NT2/D1 (cell line): ENCODE measurements around the gene SCART1.
"Not testable (repeated sequence)": the region's sequence is repeated elsewhere in the genome, so short reads cannot be mapped to it uniquely, and the experiment has no call there.

Experiments used
- DNase-seq: peaks from one replicate; pipeline ENCODE4 v3.0.0-alpha.2; 2011; ENCODE audit warnings: low read depth, low spot score
- H3K27me3 ChIP-seq: 2 replicates; pipeline ENCODE4 v1.6.0; 2011; ENCODE audit warnings: mild to moderate bottlenecking; ENCODE audit not compliant: insufficient read length, insufficient read depth
- H3K36me3 ChIP-seq: 2 replicates; pipeline ENCODE4 v1.6.1; 2011; ENCODE audit warnings: mild to moderate bottlenecking, low read length, mixed read lengths; ENCODE audit not compliant: insufficient read depth, insufficient read length
- H3K4me1 ChIP-seq: 2 replicates; pipeline ENCODE4 v1.5.1; 2011; ENCODE audit not compliant: insufficient read depth, insufficient read length
- H3K4me3 ChIP-seq: 2 replicates; pipeline ENCODE4 v1.5.1; 2011; ENCODE audit warnings: low read depth; ENCODE audit not compliant: insufficient read length
- H3K9ac ChIP-seq: 2 replicates; pipeline ENCODE4 v1.6.0; 2011; ENCODE audit warnings: low read depth; ENCODE audit not compliant: insufficient read length
- H3K9me3 ChIP-seq: 2 replicates; pipeline ENCODE4 v1.5.1; 2011; ENCODE audit warnings: mild to moderate bottlenecking, low read length; ENCODE audit not compliant: insufficient read depth
- SUZ12 ChIP-seq: IDR thresholded peaks from 2 replicates; pipeline ENCODE4 v1.6.1; 2011; ENCODE audit not compliant: insufficient read length, insufficient read depth; ENCODE audit errors: extremely low read depth
- YY1 ChIP-seq: IDR thresholded peaks from 2 replicates; pipeline ENCODE4 v1.6.1; 2011; ENCODE audit not compliant: insufficient read length, insufficient read depth
- ZNF274 ChIP-seq: IDR thresholded peaks from 2 replicates; pipeline ENCODE4 v1.6.1; 2011; ENCODE audit warnings: mild to moderate bottlenecking, low read depth, low read length

The SCART1 gene

GRCh38 chr10:133422807-133423771 lies 30.7 kb upstream of the SCART1 start:
- Histone ChIP-seq H3K9ac (no peak overlapping the region), H3K9me3 (peaks cover 1% of the 10 kb centered on the region; the same call in 1 of the 2 replicates), H3K27me3 (peaks cover 10% of the 10 kb centered on the region), H3K4me3 (no peak overlapping the region), H3K4me1 (no peaks in the 10 kb centered on the region), H3K36me3 (peaks cover 29% of the 10 kb centered on the region)
- TF ChIP-seq SUZ12 = no peak
- TF ChIP-seq YY1 = no peak
- no peak for TF ChIP-seq ZNF274
- DNase-seq = no peak

DNA sequence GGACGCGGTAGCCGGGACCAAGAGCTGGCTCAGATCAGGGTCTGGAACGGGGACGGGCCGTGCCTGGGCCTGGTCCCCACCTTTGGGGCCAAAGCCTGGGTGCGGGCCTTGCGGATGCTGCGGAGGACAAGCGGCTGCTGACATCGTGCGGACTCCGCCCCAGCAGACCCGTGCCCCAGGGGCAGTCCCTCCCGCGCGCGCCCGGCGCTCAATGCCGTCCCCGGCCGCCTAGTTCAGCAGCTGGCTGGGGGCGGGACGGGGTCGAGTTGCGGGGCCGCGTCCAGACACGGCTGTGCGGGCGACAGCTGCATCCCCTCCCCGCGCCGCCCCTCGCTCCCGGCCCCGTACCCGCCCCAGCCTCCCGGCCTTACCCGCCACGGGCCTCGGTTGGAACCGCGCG lies 29.6 kb upstream of the SCART1 start:
- Histone ChIP-seq H3K36me3 (peaks cover 21% of the 10 kb centered on the region), H3K9me3 (peaks cover 12% of the 10 kb centered on the region)
- not testable (repeated sequence) for H3K9ac ChIP-seq, H3K4me3 ChIP-seq, H3K4me1 ChIP-seq, H3K27me3 ChIP-seq, DNase-seq

DNA sequence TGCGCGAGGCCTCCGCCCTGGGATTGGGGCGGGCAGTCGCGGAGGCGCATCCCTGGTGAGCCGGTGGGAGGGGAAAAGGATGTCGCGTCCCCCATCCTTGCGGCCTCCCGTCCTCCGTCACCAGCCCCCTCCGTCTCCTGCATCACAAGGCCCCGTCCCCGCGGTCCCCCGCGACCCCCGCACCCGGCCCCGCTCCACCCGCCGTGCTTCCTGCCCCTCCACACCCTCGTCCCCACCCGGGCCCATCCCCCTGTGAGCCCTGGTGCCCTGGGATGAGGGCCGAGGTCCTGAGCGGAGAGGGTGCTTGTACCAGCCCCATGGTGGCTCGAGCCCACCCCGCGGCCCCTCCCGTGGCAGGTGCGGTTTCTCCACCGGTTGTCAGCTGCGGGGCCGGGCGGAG lies 29.1 kb upstream of the SCART1 start, which contains the start of gene SPRN:
SPRN (minus strand) TSS at position 25 of the 400 bp plus-strand sequence. CDS start 944 bp downstream, outside the sequence.
- not testable (repeated sequence) for H3K27me3 ChIP-seq, H3K4me1 ChIP-seq, H3K9ac ChIP-seq, DNase-seq, H3K4me3 ChIP-seq
- Histone ChIP-seq H3K36me3 (peaks cover 16% of the 10 kb centered on the region), H3K9me3 (peaks cover 14% of the 10 kb centered on the region)

DNA sequence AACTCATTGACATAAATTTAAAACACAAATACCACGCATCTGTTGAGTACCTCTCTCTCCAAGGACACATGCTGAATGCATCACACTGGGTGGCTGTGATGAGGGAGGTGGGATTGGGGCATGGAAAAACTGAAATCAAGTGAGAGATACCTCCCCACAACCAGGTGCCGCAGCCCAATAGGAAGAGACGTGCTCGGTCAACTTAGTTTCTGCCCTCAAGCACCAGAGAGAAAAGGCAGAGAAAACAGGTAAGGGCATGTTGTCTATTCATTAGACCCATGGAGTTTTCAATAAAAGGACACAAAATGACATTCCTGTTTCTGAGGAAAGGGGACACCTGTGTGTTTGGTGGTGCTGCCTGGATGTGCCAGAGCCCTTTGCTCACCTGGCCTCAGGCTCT lies 24.2 kb upstream of the SCART1 start:
- H3K27me3 ChIP-seq, H3K9ac ChIP-seq: not testable (repeated sequence)

GRCh38 chr10:133431888-133432613 lies 21.7 kb upstream of the SCART1 start:
- H3K9ac ChIP-seq, H3K36me3 ChIP-seq, DNase-seq, H3K4me3 ChIP-seq, H3K4me1 ChIP-seq, H3K27me3 ChIP-seq: not testable (repeated sequence)
- H3K9me3 ChIP-seq = peaks cover 14% of the 10 kb centered on the region

More for the DNA sequence above, 24.2 kb upstream of the SCART1 start:
- H3K4me1 ChIP-seq, H3K36me3 ChIP-seq, DNase-seq, H3K4me3 ChIP-seq: not testable (repeated sequence)
- H3K9me3 ChIP-seq = peaks cover 14% of the 10 kb centered on the region

DNA sequence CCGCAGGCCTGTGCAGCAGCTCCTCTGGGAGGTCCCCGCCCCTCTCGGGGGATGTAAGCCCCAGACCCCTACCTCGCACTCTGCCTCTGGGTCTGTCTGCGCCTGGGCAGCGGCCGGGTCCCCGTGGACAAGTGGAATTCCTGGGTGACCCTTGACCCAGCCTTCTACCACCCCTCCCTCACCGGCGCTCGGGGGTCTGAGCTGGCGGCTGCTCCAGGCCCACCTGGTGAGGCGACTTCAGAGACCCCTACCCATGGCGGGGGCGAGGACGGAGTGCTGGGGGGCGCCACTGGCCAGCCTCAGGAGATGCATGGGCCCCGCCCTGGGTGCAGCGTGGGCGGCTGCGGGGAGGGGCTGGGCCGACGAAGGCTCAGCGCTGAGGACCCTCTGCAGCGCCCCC lies 21.0 kb upstream of the SCART1 start:
- not testable (repeated sequence) for H3K4me3 ChIP-seq, H3K9ac ChIP-seq, DNase-seq, H3K27me3 ChIP-seq, H3K4me1 ChIP-seq, H3K36me3 ChIP-seq
- peaks cover 14% of the 10 kb centered on the region for H3K9me3 ChIP-seq

- H3K9me3 ChIP-seq = peaks cover 8% of the 10 kb centered on the region; the same call in 1 of the 2 replicates
- TF ChIP-seq SUZ12 (no peak), ZNF274 (no peak), YY1 (no peak)
- H3K4me1 ChIP-seq = peaks cover 4% of the 10 kb centered on the region
- no peaks in the 10 kb centered on the region for H3K36me3 ChIP-seq
- no peak overlapping the region for H3K4me3 ChIP-seq
- no peak for DNase-seq
- no peaks in the 10 kb centered on the region for H3K27me3 ChIP-seq
- no peak overlapping the region for H3K9ac ChIP-seq
These were observed 15.0 kb upstream of the SCART1 start for GRCh38 chr10:133438711-133439273.
